Vagina (tissue), 2 donors: ENCODE data around the gene COL24A1. TPM values are rescaled to one million over a fixed set of nuclear protein-coding genes. Genes with fewer than 3 reads are reported as not detected.

Experiments
- DNase-seq, 2 donors: peaks; one replicate each; pipeline ENCODE4 v3.0.0-alpha.2; 2017; ENCODE audit errors: extremely low spot score in 2 of 2
- H3K27ac ChIP-seq: fragments of 200-600 bp; sonication (generic); one replicate; pipeline ENCODE4 v1.5.1; 2019
- H3K27me3 ChIP-seq: fragments of 200-600 bp; sonication (generic); one replicate; pipeline ENCODE4 v1.5.1; 2019
- H3K36me3 ChIP-seq, 2 donors: fragments of 200-600 bp; sonication (generic); one replicate each; pipeline ENCODE4 v1.5.1; 2017 to 2019
- H3K4me1 ChIP-seq: fragments of 200-600 bp; sonication (generic); one replicate; pipeline ENCODE4 v1.5.1; 2019
- H3K4me3 ChIP-seq, 2 donors: fragments of 200-600 bp; sonication (generic); 1 replicate in 1 of 2; 2 replicates in 1 of 2; pipeline ENCODE4 v1.5.1; 2016 to 2019
- H3K9me3 ChIP-seq: fragments of 200-600 bp; sonication (generic); one replicate; pipeline ENCODE4 v1.5.1; 2019
- POLR2A ChIP-seq, 2 donors: fragments of 450-650 bp; IDR thresholded peaks; one replicate each; pipeline ENCODE4 v1.6.1; 2017; ENCODE audit warnings: antibody characterized with exemption in 2 of 2, mild to moderate bottlenecking in 2 of 2, moderate library complexity in 2 of 2
- POLR2AphosphoS5 ChIP-seq, 2 donors: sonication (generic); formaldehyde crosslinking; IDR thresholded peaks; one replicate each; pipeline ENCODE4 v1.9.0; 2017; ENCODE audit warnings: antibody characterized with exemption in 2 of 2, mild to moderate bottlenecking in 2 of 2, low read depth in 1 of 2; ENCODE audit not compliant: insufficient read depth in 1 of 2
- intact Hi-C: fragments of 100-400 bp; cut with DNase I; formaldehyde crosslinking; loops from one replicate; pipeline ENCODE4 v1.15.1; 2023
- total RNA-seq: library from RNA; depleted of rRNA; stranded (reverse); fragments of >200 nt; gene quantifications from one replicate; pipeline ENCODE4 v1.2.3, GENCODE V29; 2016
- TF ChIP-seq, protein P1 (sequence below), 3 experiments: fragments of 450-650 bp in 2 of 3; fragments of 200-600 bp in 1 of 3; sonication (generic) in 1 of 3; IDR thresholded peaks; one replicate each; pipeline ENCODE4 v1.5.1; 2017 to 2019; ENCODE audit warnings: antibody characterized with exemption in 3 of 3, mild to moderate bottlenecking in 2 of 3, moderate library complexity in 2 of 3

The COL24A1 gene
- total RNA-seq, 1 donor from 2014 or later = 0.98 TPM

DNA sequence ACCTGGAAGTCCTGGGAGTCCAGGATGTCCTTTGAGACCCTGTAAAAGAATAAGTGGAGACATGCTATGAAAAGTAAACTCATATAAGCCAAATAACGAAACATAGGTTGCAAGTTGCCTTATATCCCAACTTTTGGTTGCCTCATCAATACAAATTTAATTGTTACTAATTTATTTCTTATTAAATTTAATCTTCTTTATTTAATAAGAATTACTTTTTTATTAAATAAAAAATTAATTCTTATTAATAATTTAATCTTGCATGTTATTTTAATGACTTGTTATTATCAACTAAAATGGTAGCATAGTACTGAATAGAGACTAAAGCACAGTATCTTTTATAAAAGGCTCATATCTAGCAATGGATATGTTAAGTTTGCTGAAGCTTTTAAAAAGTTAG lies 92.9 kb downstream of the COL24A1 start:
- TF ChIP-seq, protein P1, sequence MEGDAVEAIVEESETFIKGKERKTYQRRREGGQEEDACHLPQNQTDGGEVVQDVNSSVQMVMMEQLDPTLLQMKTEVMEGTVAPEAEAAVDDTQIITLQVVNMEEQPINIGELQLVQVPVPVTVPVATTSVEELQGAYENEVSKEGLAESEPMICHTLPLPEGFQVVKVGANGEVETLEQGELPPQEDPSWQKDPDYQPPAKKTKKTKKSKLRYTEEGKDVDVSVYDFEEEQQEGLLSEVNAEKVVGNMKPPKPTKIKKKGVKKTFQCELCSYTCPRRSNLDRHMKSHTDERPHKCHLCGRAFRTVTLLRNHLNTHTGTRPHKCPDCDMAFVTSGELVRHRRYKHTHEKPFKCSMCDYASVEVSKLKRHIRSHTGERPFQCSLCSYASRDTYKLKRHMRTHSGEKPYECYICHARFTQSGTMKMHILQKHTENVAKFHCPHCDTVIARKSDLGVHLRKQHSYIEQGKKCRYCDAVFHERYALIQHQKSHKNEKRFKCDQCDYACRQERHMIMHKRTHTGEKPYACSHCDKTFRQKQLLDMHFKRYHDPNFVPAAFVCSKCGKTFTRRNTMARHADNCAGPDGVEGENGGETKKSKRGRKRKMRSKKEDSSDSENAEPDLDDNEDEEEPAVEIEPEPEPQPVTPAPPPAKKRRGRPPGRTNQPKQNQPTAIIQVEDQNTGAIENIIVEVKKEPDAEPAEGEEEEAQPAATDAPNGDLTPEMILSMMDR (IDR thresholded peaks at IDR 0.05) = no peak
- TF ChIP-seq POLR2A (IDR thresholded peaks at IDR 0.05) (no peak), POLR2AphosphoS5 (IDR thresholded peaks at IDR 0.05; ENCODE audit: insufficient read depth in 1 of 2, low read depth in 1 of 2) (no peak)
- H3K27ac ChIP-seq = no peak overlapping the region
- intact Hi-C loops = no loop called here
- H3K4me1 ChIP-seq = no peaks in the 10 kb centered on the region
- no peak overlapping the region for H3K4me3 ChIP-seq
- H3K36me3 ChIP-seq = no peaks in the 10 kb centered on the region
- no peaks in the 10 kb centered on the region for H3K27me3 ChIP-seq
- DNase-seq = no peak
- H3K9me3 ChIP-seq = no peaks in the 10 kb centered on the region

DNA sequence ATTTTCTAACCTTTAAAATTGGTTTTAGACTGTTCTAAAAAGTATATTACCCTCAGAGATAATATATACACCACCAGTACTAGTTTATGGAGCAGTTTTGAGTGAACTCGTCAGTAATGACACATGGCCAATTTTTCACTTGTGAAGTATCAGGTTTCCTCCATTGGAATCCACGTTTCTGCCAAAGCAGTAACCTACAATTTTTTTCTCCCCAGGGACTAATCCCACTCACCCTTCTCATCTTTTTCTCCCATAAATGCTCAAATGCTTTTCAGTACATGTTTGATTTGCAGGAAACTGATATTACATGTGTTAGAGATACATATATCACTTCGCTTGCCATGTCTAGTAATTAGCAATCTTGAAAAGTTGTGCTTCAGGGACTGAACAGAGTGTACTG lies 94.1 kb downstream of the COL24A1 start:
- TF ChIP-seq, protein P1 (IDR thresholded peaks at IDR 0.05) = no peak
- TF ChIP-seq POLR2A (IDR thresholded peaks at IDR 0.05) = no peak
- TF ChIP-seq POLR2AphosphoS5 (IDR thresholded peaks at IDR 0.05; ENCODE audit: insufficient read depth in 1 of 2, low read depth in 1 of 2) = no peak
- Histone ChIP-seq H3K4me3 (no peak overlapping the region), H3K27me3 (no peaks in the 10 kb centered on the region), H3K36me3 (no peaks in the 10 kb centered on the region), H3K27ac (no peak overlapping the region), H3K9me3 (no peaks in the 10 kb centered on the region), H3K4me1 (no peaks in the 10 kb centered on the region)
- intact Hi-C loops = no loop called here
- no peak for DNase-seq

DNA sequence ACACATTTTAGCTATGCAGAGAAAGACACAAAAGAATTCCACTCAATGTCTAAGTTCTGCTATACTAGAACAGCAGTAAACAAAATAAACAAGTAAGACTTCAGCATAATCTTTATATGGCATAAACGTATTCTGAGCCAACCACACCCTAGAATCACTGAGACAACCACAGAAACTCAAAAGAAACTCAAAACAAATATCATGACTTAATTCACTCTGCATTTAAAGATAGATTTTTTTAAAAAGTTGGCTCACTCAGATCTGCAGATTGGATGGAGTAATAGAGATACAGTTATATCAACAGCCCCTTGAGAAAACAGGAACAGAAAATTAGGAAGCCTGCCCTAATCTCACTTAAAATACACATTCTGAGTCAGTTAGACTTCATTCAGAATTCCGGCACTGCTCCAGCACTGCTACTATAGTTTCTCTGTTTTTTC lies 95.0 kb downstream of the COL24A1 start:
- no peaks in the 10 kb centered on the region for H3K27me3 ChIP-seq
- no peaks in the 10 kb centered on the region for H3K4me1 ChIP-seq
- no peaks in the 10 kb centered on the region for H3K36me3 ChIP-seq
- intact Hi-C loops = no loop called here
- DNase-seq = no peak
- no peaks in the 10 kb centered on the region for H3K9me3 ChIP-seq
- TF ChIP-seq POLR2A (IDR thresholded peaks at IDR 0.05) = no peak
- TF ChIP-seq, protein P1 (IDR thresholded peaks at IDR 0.05) = no peak
- TF ChIP-seq POLR2AphosphoS5 (IDR thresholded peaks at IDR 0.05; ENCODE audit: insufficient read depth in 1 of 2, low read depth in 1 of 2) = no peak
- no peak overlapping the region for H3K4me3 ChIP-seq
- H3K27ac ChIP-seq = no peak overlapping the region

DNA sequence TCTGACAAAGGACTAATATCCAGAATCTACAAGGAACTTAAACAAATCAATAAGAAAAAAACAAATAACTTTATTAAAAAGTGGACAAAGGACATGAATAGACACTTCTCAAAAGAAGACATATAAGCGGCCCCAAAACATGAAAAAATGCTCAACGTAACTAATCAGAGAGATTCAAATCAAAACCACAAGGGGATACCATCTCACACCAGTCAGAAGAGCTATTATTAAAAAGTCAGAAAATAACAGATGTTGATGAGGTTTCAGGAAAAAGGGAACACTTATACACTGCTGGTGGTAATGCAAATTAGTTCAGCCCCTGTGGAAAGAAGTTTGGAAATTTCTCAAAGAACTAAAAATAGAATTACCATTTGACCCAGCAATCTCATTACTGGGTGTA lies 102.2 kb downstream of the COL24A1 start:
- Histone ChIP-seq H3K4me1 (no peaks in the 10 kb centered on the region), H3K36me3 (no peaks in the 10 kb centered on the region), H3K27ac (no peak overlapping the region), H3K9me3 (no peaks in the 10 kb centered on the region), H3K27me3 (no peaks in the 10 kb centered on the region), H3K4me3 (no peak overlapping the region)
- intact Hi-C loops = no loop called here
- TF ChIP-seq POLR2A (IDR thresholded peaks at IDR 0.05) (no peak), POLR2AphosphoS5 (IDR thresholded peaks at IDR 0.05; ENCODE audit: insufficient read depth in 1 of 2, low read depth in 1 of 2) (no peak)
- TF ChIP-seq, protein P1 (IDR thresholded peaks at IDR 0.05) = no peak
- DNase-seq = no peak

DNA sequence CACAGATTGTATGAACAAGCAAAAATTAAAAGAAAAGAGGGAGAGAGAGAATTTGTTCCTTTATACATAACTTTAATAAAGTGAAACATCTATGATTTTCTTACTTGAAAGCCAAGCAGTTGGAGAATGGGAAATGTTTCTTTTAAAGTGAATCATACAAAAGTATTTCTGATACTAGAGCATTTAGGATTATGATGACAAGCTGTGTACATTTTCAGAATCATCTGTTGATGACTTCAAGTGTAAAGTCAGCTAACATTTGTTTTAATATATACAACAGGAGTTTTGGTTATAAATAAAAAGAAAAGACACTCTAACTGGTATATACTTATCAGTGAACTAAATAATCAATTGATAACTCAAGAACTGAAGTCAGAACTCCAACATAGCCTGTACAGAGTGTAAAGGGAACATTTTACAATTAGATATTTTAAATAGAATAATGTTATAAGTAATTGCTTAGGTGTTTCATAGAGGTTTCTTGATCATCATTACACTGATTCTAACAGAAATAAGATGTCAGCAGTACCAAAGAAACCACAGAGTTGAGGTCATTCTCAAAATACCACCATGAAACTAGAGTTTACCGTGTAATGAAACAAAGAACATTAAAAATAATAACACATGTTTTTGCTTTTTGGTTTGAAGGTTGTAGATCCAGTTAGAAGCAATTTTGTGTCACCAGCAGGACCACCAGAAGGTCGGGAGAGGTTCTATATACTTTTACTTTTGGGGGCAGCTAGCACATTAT lies 103.4 kb downstream of the COL24A1 start:
- H3K36me3 ChIP-seq = no peaks in the 10 kb centered on the region
- intact Hi-C loops = no loop called here
- H3K27me3 ChIP-seq = no peaks in the 10 kb centered on the region
- no peaks in the 10 kb centered on the region for H3K4me1 ChIP-seq
- DNase-seq = no peak
- H3K27ac ChIP-seq = no peak overlapping the region
- TF ChIP-seq POLR2AphosphoS5 (IDR thresholded peaks at IDR 0.05; ENCODE audit: insufficient read depth in 1 of 2, low read depth in 1 of 2) (no peak), POLR2A (IDR thresholded peaks at IDR 0.05) (no peak)
- TF ChIP-seq, protein P1 (IDR thresholded peaks at IDR 0.05) = no peak
- no peak overlapping the region for H3K4me3 ChIP-seq
- H3K9me3 ChIP-seq = no peaks in the 10 kb centered on the region
